Stomach (tissue), 9 donors: Measurements from ENCODE around the gene CAPG. TPM values are rescaled to one million over a fixed set of nuclear protein-coding genes. Genes with fewer than 3 reads are reported as not detected.
A peak's percentile ranks its signal among the peaks of the same experiment; 100 is the strongest.

Source experiments
- DNase-seq, 2 donors: peaks; one replicate each; pipeline versions ENCODE4 v3.0.0 to v3.0.0-alpha.2; 2013 to 2019
- H3K27ac ChIP-seq, 5 donors: fragments of 200-600 bp in 4 of 5; sonication (generic) in 4 of 5; one replicate each; pipeline ENCODE4 v1.5.1; 2013 to 2019; ENCODE audit warnings: mild to moderate bottlenecking in 1 of 5, moderate library complexity in 1 of 5
- H3K27me3 ChIP-seq, 3 donors: fragments of 200-600 bp; sonication (generic); one replicate each; pipeline ENCODE4 v1.5.1; 2017 to 2019; ENCODE audit warnings: mixed run types in 1 of 3
- H3K36me3 ChIP-seq, 4 donors: fragments of 200-600 bp; sonication (generic); 1 replicate in 3 of 4; 2 replicates in 1 of 4; pipeline ENCODE4 v1.5.1; 2016 to 2019
- H3K4me1 ChIP-seq, 4 donors: fragments of 200-600 bp; sonication (generic); one replicate each; pipeline ENCODE4 v1.5.1; 2016 to 2019
- H3K4me3 ChIP-seq, 4 donors: fragments of 200-600 bp; sonication (generic) in 3 of 4; one replicate each; pipeline ENCODE4 v1.5.1; 2016 to 2019; ENCODE audit warnings: mild to moderate bottlenecking in 1 of 4
- H3K9me3 ChIP-seq, 4 donors: fragments of 200-600 bp; sonication (generic); one replicate each; pipeline ENCODE4 v1.5.1; 2016 to 2019
- EP300 ChIP-seq: sonication (generic); formaldehyde crosslinking; IDR thresholded peaks from one replicate; pipeline ENCODE4 v1.6.1; 2017; ENCODE audit warnings: antibody characterized with exemption
- POLR2A ChIP-seq, 4 donors: fragments of 450-650 bp; IDR thresholded peaks; one replicate each; pipeline ENCODE4 v1.6.1; 2016; ENCODE audit warnings: antibody characterized with exemption in 4 of 4, control low read depth in 2 of 4, mild to moderate bottlenecking in 1 of 4, moderate library complexity in 1 of 4
- POLR2AphosphoS5 ChIP-seq, 3 donors: sonication (generic); formaldehyde crosslinking; IDR thresholded peaks; one replicate each; pipeline ENCODE4 v1.6.1; 2016; ENCODE audit warnings: antibody characterized with exemption in 3 of 3
- WGBS, 5 donors: extraction: QIAGEN DNeasy Blood & Tissue Kit in 3 of 5; methylation state at CpG; one replicate each; pipeline versions ENCODE4 v1.1.5 to v1.1.7; 2013 to 2018; 5-methylcytosine and 5-hydroxymethylcytosine counted together
- intact Hi-C: fragments of 100-400 bp; cut with DNase I; formaldehyde crosslinking; loops from one replicate; pipeline ENCODE4 v1.15.1; 2023; ENCODE audit warnings: low total_unique reads
- polyA plus RNA-seq, 3 donors: library from polyadenylated mRNA; stranded (reverse); fragments of 200-250 nt; gene quantifications; one replicate each; pipeline ENCODE4 v1.2.3, GENCODE V29; 2013
- total RNA-seq, 5 donors: library from RNA; depleted of rRNA; stranded (reverse); fragments of >200 nt; gene quantifications; one replicate each; pipeline versions ENCODE4 v1.1.0 to v1.2.3, GENCODE V29; 2014 to 2016
- TF ChIP-seq, protein P1 (sequence below), 7 experiments: fragments of 450-650 bp in 4 of 7; fragments of 200-600 bp in 3 of 7; sonication (generic) in 3 of 7; IDR thresholded peaks; one replicate each; pipeline ENCODE4 v1.5.1; 2016 to 2019; ENCODE audit warnings: antibody characterized with exemption in 7 of 7, control low read depth in 2 of 7, mild to moderate bottlenecking in 1 of 7
- donor health status: healthy with polysubstance abuse.
- donor health status: Bipolar disorder and iron deficiency.
- donor health status: healthy.

CAPG gene
- total and polyA plus RNA-seq, 8 donors, result 35.0 to 350 (median 126) TPM

DNA sequence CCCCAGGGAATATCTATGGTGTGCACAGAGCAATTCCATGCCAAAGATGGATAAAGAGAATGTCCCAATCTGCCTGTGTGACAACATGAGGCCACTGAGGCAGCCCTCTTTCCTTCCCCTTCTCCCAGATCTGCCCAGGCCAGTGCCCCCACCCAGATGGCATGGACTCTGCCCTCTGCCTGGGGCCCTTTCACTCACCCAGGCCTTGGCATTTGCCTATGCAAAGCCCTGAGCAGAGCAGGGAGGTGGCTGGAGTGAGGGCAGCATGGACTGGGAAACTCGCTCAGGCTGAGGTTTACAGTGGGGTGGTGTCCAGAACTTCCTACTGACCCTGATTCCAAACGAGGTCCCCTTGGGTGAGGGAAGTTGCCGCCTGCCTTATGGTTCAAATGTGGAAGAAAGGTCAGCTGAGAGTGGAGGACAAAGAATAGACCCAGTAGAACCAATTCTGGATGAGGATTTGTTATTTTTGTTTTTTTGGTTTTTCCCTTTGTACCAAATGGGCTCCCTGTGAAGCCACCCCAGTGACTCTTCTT lies 17.2 kb upstream of the CAPG start:
- intact Hi-C loops, result no loop called here
- Histone ChIP-seq H3K36me3 (no peaks in the 10 kb centered on the region), H3K4me3 (no peak overlapping the region), H3K27me3 (no peaks in the 10 kb centered on the region), H3K9me3 (no peaks in the 10 kb centered on the region), H3K4me1 (peaks cover 10 to 15% (median 13%) of the 10 kb centered on the region in 4 donors), H3K27ac (peak overlapping the region in 1 of 5 donors; percentile 4)
- WGBS, 5 donors, result 44 to 64% (median 61%) methylated on average over 3 of the region's 3 CpGs
- TF ChIP-seq POLR2AphosphoS5 (IDR thresholded peaks at IDR 0.05) (no peak), EP300 (no peak), POLR2A (IDR thresholded peaks at IDR 0.05) (no peak)
- TF ChIP-seq, protein P1, sequence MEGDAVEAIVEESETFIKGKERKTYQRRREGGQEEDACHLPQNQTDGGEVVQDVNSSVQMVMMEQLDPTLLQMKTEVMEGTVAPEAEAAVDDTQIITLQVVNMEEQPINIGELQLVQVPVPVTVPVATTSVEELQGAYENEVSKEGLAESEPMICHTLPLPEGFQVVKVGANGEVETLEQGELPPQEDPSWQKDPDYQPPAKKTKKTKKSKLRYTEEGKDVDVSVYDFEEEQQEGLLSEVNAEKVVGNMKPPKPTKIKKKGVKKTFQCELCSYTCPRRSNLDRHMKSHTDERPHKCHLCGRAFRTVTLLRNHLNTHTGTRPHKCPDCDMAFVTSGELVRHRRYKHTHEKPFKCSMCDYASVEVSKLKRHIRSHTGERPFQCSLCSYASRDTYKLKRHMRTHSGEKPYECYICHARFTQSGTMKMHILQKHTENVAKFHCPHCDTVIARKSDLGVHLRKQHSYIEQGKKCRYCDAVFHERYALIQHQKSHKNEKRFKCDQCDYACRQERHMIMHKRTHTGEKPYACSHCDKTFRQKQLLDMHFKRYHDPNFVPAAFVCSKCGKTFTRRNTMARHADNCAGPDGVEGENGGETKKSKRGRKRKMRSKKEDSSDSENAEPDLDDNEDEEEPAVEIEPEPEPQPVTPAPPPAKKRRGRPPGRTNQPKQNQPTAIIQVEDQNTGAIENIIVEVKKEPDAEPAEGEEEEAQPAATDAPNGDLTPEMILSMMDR (IDR thresholded peaks at IDR 0.05), result no peak
- no peak for DNase-seq

DNA sequence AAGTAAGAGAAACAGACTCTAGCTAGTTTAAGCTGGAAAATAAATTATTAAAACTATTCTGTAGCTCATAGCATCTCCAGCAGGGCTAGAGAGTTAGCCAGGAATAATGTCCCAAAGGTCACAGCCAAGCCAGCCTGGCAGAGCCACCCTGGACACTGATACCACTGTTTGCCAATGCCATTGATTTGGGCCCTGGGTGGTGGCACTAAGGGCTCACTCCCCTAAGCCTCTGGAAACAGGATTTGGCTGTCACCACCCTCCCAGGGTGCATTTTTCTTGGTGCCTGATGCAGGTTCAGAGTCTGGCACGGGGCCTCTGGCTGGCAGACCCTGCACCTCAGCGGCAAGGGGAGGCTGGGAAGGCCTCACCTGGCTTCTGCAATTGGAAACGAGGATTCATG lies 15.4 kb upstream of the CAPG start:
- Histone ChIP-seq H3K36me3 (no peaks in the 10 kb centered on the region), H3K4me1 (peaks cover 25 to 32% (median 27%) of the 10 kb centered on the region in 4 donors), H3K9me3 (no peaks in the 10 kb centered on the region), H3K4me3 (no peak overlapping the region), H3K27ac (peak overlapping the region in 1 of 5 donors; percentile 5), H3K27me3 (no peaks in the 10 kb centered on the region)
- intact Hi-C loops, result no loop called here
- 26 to 73% (median 60%) methylated on average over 1 to 3 of the region's 3 CpGs for WGBS, 5 donors
- no peak for DNase-seq
- peak in 1 of 3 donors; percentile 17 for TF ChIP-seq POLR2AphosphoS5 (IDR thresholded peaks at IDR 0.05)
- no peak for TF ChIP-seq EP300
- TF ChIP-seq, protein P1 (IDR thresholded peaks at IDR 0.05), result no peak

DNA sequence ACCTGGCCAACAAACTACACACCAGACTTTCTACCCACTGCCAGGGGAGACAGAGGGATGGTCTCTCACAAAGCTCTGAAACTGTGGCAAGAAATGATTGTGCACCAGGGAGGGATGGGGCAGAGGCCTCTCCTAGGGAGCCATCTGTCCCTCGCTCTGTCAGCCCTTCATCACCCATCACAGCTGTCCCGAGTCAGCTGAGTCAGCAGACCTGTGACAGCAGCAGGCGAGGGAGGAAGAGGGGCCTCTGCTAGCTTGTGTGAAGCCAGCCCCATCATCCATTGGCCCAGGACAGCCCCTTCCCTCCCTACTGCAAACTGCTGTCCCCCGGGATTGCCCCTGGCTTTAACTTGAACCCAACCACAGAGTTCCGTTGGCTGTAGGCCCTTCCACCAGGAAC lies 13.4 kb upstream of the CAPG start:
- H3K4me1 ChIP-seq, result peaks cover 41 to 51% (median 46%) of the 10 kb centered on the region in 4 donors
- H3K36me3 ChIP-seq, result no peaks in the 10 kb centered on the region
- intact Hi-C loops, result no loop called here
- no peak overlapping the region for H3K4me3 ChIP-seq
- no peaks in the 10 kb centered on the region for H3K9me3 ChIP-seq
- TF ChIP-seq POLR2AphosphoS5 (IDR thresholded peaks at IDR 0.05) (no peak), EP300 (no peak), POLR2A (IDR thresholded peaks at IDR 0.05) (no peak)
- TF ChIP-seq, protein P1 (IDR thresholded peaks at IDR 0.05), result no peak
- no peak for DNase-seq
- WGBS, 5 donors, result 73 to 88% (median 78%) methylated on average over 3 to 5 of the region's 5 CpGs
- H3K27me3 ChIP-seq, result no peaks in the 10 kb centered on the region
- H3K27ac ChIP-seq, result no peak overlapping the region

DNA sequence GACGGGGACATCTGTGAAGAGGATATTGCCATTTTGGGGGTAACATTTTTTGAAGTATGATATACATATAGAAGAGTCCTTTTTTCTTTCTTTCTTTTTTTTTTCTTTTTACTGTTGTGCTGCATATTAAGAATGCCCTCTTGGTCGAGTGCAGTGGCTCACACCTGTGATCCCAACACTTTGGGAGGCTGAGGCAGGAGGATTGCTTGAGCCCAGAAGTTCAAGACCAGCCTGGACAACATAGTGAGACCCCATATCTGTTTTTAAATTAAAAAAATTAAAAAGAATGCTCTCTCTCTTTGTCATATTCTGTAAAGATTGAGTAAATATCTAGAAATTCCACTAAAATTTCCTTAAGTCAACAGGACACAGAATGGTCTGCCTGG lies 11.9 kb upstream of the CAPG start:
- peaks cover 37 to 54% (median 50%) of the 10 kb centered on the region in 4 donors for H3K4me1 ChIP-seq
- H3K27ac ChIP-seq, result peak overlapping the region; percentile 86 to 99 (median 97)

More for the DNA sequence above, 11.9 kb upstream of the CAPG start:
- TF ChIP-seq POLR2AphosphoS5 (IDR thresholded peaks at IDR 0.05) (no peak), EP300 (no peak), POLR2A (IDR thresholded peaks at IDR 0.05) (no peak)
- TF ChIP-seq, protein P1 (IDR thresholded peaks at IDR 0.05), result no peak
- 39 to 78% (median 60%) methylated on average over 2 of the region's 2 CpGs for WGBS, 5 donors
- Histone ChIP-seq H3K27me3 (no peaks in the 10 kb centered on the region), H3K36me3 (no peaks in the 10 kb centered on the region), H3K4me3 (peak overlapping the region in 1 of 4 donors; percentile 23), H3K9me3 (no peaks in the 10 kb centered on the region)
- intact Hi-C loops, result no loop called here
- DNase-seq, result no peak
